ENCODE data around the gene HELZ. TPM values are rescaled to one million over a fixed set of nuclear protein-coding genes. Genes with fewer than 3 reads are reported as not detected.

The HELZ gene
- total RNA-seq, 4 donors from 2014 or later: 21.0 to 47.0 (median 38.9) TPM

- no peak for TF ChIP-seq POLR2A (IDR thresholded peaks at IDR 0.05)
- TF ChIP-seq CTCF (IDR thresholded peaks at IDR 0.05 in 4 of 5, conservative IDR thresholded peaks at IDR 0.05 in 1 of 5): no peak
- Histone ChIP-seq H3K36me3 (no peaks in the 10 kb centered on the region), H3K27me3 (no peaks in the 10 kb centered on the region), H3K4me3 (no peak overlapping the region), H3K4me1 (peaks cover 18 to 21% of the 10 kb centered on the region in 2 donors), H3K27ac (no peak overlapping the region), H3K9me3 (no peaks in the 10 kb centered on the region)
- ATAC-seq (no peak), DNase-seq (no peak)
- in situ Hi-C loops (cut with MboI; ENCODE audit: low sequenced_read_pairs in 4 of 4): no loop called here
- intact Hi-C loops (cut with DNase I; ENCODE audit: low total_unique reads): no loop called here
Observed at GRCh38 chr17:67066717-67067116, 178.3 kb downstream of the HELZ start.

GRCh38 chr17:67063141-67063540 lies 181.9 kb downstream of the HELZ start:
- TF ChIP-seq CTCF (IDR thresholded peaks at IDR 0.05 in 4 of 5, conservative IDR thresholded peaks at IDR 0.05 in 1 of 5) (no peak), POLR2A (IDR thresholded peaks at IDR 0.05) (no peak)
- no peaks in the 10 kb centered on the region for H3K27me3 ChIP-seq
- ATAC-seq (no peak), DNase-seq (no peak)
- H3K27ac ChIP-seq: no peak overlapping the region
- in situ Hi-C loops (cut with MboI; ENCODE audit: low sequenced_read_pairs in 4 of 4) (no loop called here), intact Hi-C loops (cut with DNase I; ENCODE audit: low total_unique reads) (no loop called here)
- no peak overlapping the region for H3K4me3 ChIP-seq
- H3K9me3 ChIP-seq: no peaks in the 10 kb centered on the region
- no peaks in the 10 kb centered on the region for H3K36me3 ChIP-seq
- peaks cover 0 to 7% of the 10 kb centered on the region in 2 donors for H3K4me1 ChIP-seq

GRCh38 chr17:67059372-67059771 lies 185.6 kb downstream of the HELZ start:
- intact Hi-C loops (cut with DNase I; ENCODE audit: low total_unique reads) (no loop called here), in situ Hi-C loops (cut with MboI; ENCODE audit: low sequenced_read_pairs in 4 of 4) (no loop called here)
- Histone ChIP-seq H3K9me3 (no peaks in the 10 kb centered on the region), H3K27ac (peak overlapping the region; percentile 97 to 98 (median 98)), H3K36me3 (peaks cover 0 to 14% of the 10 kb centered on the region in 2 donors), H3K4me3 (no peak overlapping the region), H3K4me1 (peaks cover 26 to 27% of the 10 kb centered on the region in 2 donors), H3K27me3 (no peaks in the 10 kb centered on the region)
- DNase-seq (peak in 1 of 2 donors; percentile 16), ATAC-seq (no peak)
- TF ChIP-seq CTCF (IDR thresholded peaks at IDR 0.05 in 4 of 5, conservative IDR thresholded peaks at IDR 0.05 in 1 of 5) (no peak), POLR2A (IDR thresholded peaks at IDR 0.05) (no peak)

GRCh38 chr17:67058036-67058435 lies 187.0 kb downstream of the HELZ start:
- TF ChIP-seq CTCF (IDR thresholded peaks at IDR 0.05 in 4 of 5, conservative IDR thresholded peaks at IDR 0.05 in 1 of 5) (no peak), POLR2A (IDR thresholded peaks at IDR 0.05) (no peak)
- H3K9me3 ChIP-seq: no peaks in the 10 kb centered on the region
- intact Hi-C loops (cut with DNase I; ENCODE audit: low total_unique reads) (no loop called here), in situ Hi-C loops (cut with MboI; ENCODE audit: low sequenced_read_pairs in 4 of 4) (no loop called here)
- no peaks in the 10 kb centered on the region for H3K27me3 ChIP-seq
- ATAC-seq: no peak
- peaks cover 33 to 39% of the 10 kb centered on the region in 2 donors for H3K4me1 ChIP-seq
- no peak overlapping the region for H3K4me3 ChIP-seq
- H3K36me3 ChIP-seq: peaks cover 0 to 14% of the 10 kb centered on the region in 2 donors
- DNase-seq: peak in 1 of 2 donors; percentile 9
- H3K27ac ChIP-seq: peak overlapping the region; percentile 97 to 98 (median 98)

Measured in gastrocnemius medialis (tissue), 4 donors.